Tibial nerve (tissue), 4 donors: ENCODE measurements around the gene METTL22. TPM values are rescaled to one million over a fixed set of nuclear protein-coding genes. Genes with fewer than 3 reads are reported as not detected.

Experiments
- DNase-seq, 2 donors: peaks; one replicate each; pipeline ENCODE4 v3.0.0-alpha.2; 2019; ENCODE audit warnings: low spot score in 2 of 2
- H3K27ac ChIP-seq, 4 donors: fragments of 200-600 bp; sonication (generic) in 3 of 4; one replicate each; pipeline ENCODE4 v1.5.1; 2017 to 2019; ENCODE audit warnings: mild to moderate bottlenecking in 1 of 4
- H3K27me3 ChIP-seq, 2 donors: fragments of 200-600 bp; sonication (generic) in 1 of 2; one replicate each; pipeline versions ENCODE4 v1.5.1 to v1.6.0; 2017 to 2019
- H3K36me3 ChIP-seq, 3 donors: fragments of 200-600 bp; sonication (generic); one replicate each; pipeline ENCODE4 v1.5.1; 2018 to 2019
- H3K4me1 ChIP-seq, 4 donors: fragments of 200-600 bp; sonication (generic) in 3 of 4; one replicate each; pipeline ENCODE4 v1.5.1; 2017 to 2019
- H3K4me3 ChIP-seq, 4 donors: fragments of 200-600 bp; sonication (generic) in 3 of 4; one replicate each; pipeline ENCODE4 v1.5.1; 2017 to 2019; ENCODE audit warnings: mild to moderate bottlenecking in 1 of 4, moderate library complexity in 1 of 4
- H3K9me3 ChIP-seq, 4 donors: fragments of 200-600 bp; sonication (generic) in 3 of 4; one replicate each; pipeline ENCODE4 v1.5.1; 2017 to 2019
- EP300 ChIP-seq, 2 donors: sonication (generic); formaldehyde crosslinking; IDR thresholded peaks; one replicate each; pipeline ENCODE4 v1.6.1; 2017; ENCODE audit warnings: antibody characterized with exemption in 2 of 2, mild to moderate bottlenecking in 1 of 2
- POLR2A ChIP-seq, 2 donors: fragments of 450-650 bp; IDR thresholded peaks; one replicate each; pipeline ENCODE4 v1.6.1; 2017; ENCODE audit warnings: antibody characterized with exemption in 2 of 2, mild to moderate bottlenecking in 2 of 2, moderate library complexity in 2 of 2
- WGBS, 2 donors: methylation state at CpG; one replicate each; pipeline ENCODE4 v1.1.5; 2018; 5-methylcytosine and 5-hydroxymethylcytosine counted together
- total RNA-seq, 4 donors: library from RNA; depleted of rRNA; stranded (reverse); fragments of >200 nt; gene quantifications; one replicate each; pipeline ENCODE4 v1.1.0, GENCODE V29; 2016
- TF ChIP-seq, protein P1 (sequence below), 5 experiments: fragments of 200-600 bp in 3 of 5; fragments of 450-650 bp in 2 of 5; sonication (generic) in 3 of 5; IDR thresholded peaks; one replicate each; pipeline ENCODE4 v1.5.1; 2016 to 2019; ENCODE audit warnings: antibody characterized with exemption in 5 of 5, mild to moderate bottlenecking in 3 of 5, moderate library complexity in 2 of 5

METTL22 gene
- total RNA-seq, 4 donors from 2014 or later = 34.3 to 69.5 (median 46.6) TPM

DNA sequence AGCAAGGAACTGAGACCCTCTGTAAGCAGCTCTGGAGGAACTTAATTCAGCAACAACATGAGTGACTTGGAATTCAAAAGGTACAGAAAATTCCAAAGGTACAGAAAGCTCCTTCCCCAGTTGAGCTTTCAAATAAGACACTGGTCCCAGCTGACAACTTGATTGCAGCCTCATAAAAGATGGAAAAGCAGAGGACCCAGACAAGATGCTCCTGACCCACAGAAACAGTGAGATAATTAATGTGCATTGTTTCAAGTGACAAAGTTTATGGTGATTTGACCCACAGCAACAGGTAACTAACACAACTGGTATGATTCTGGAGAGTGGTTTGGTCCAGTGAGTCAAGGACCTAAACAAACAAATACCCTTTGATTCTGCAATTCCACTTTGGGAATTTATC, 15.9 kb upstream of the METTL22 start:
- H3K4me1 ChIP-seq = no peaks in the 10 kb centered on the region
- DNase-seq = no peak
- H3K4me3 ChIP-seq = no peak overlapping the region
- H3K36me3 ChIP-seq = no peaks in the 10 kb centered on the region
- TF ChIP-seq, protein P1, sequence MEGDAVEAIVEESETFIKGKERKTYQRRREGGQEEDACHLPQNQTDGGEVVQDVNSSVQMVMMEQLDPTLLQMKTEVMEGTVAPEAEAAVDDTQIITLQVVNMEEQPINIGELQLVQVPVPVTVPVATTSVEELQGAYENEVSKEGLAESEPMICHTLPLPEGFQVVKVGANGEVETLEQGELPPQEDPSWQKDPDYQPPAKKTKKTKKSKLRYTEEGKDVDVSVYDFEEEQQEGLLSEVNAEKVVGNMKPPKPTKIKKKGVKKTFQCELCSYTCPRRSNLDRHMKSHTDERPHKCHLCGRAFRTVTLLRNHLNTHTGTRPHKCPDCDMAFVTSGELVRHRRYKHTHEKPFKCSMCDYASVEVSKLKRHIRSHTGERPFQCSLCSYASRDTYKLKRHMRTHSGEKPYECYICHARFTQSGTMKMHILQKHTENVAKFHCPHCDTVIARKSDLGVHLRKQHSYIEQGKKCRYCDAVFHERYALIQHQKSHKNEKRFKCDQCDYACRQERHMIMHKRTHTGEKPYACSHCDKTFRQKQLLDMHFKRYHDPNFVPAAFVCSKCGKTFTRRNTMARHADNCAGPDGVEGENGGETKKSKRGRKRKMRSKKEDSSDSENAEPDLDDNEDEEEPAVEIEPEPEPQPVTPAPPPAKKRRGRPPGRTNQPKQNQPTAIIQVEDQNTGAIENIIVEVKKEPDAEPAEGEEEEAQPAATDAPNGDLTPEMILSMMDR (IDR thresholded peaks at IDR 0.05) = no peak
- TF ChIP-seq EP300 (IDR thresholded peaks at IDR 0.05) (no peak), POLR2A (IDR thresholded peaks at IDR 0.05) (no peak)
- H3K27ac ChIP-seq = no peak overlapping the region
- peaks cover 0 to 3% of the 10 kb centered on the region in 2 donors for H3K27me3 ChIP-seq
- peaks cover 0 to 11% (median 0%) of the 10 kb centered on the region in 4 donors for H3K9me3 ChIP-seq

DNA sequence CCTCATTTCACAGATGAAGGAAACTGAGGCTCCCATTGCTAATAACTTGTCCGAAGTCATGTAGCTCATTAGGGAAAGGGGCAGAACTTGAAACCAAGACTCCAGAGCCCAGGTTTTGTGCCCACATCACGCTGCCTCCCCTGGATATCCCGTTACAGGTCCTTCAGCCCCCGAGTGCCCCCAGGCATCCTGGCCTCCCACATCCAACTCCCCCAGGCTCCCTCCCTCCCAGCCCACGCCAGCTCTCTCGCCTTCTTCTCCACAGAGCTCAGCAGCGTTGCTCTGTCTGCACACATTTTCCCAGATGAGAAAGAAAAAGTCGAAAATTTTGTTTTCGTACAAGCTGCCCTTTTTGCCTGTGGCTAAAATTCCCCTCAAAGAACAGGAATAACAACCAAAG, 14.3 kb upstream of the METTL22 start:
- no peaks in the 10 kb centered on the region for H3K36me3 ChIP-seq
- TF ChIP-seq EP300 (IDR thresholded peaks at IDR 0.05) (no peak), POLR2A (IDR thresholded peaks at IDR 0.05) (no peak)
- TF ChIP-seq, protein P1 (IDR thresholded peaks at IDR 0.05) = no peak
- 68 to 70% methylated on average over 9 of the region's 9 CpGs for WGBS, 2 donors
- H3K27ac ChIP-seq = no peak overlapping the region
- H3K27me3 ChIP-seq = peaks cover 0 to 3% of the 10 kb centered on the region in 2 donors
- H3K4me3 ChIP-seq = no peak overlapping the region
- DNase-seq = no peak
- H3K4me1 ChIP-seq = no peaks in the 10 kb centered on the region
- H3K9me3 ChIP-seq = peaks cover 0 to 8% (median 0%) of the 10 kb centered on the region in 4 donors

DNA sequence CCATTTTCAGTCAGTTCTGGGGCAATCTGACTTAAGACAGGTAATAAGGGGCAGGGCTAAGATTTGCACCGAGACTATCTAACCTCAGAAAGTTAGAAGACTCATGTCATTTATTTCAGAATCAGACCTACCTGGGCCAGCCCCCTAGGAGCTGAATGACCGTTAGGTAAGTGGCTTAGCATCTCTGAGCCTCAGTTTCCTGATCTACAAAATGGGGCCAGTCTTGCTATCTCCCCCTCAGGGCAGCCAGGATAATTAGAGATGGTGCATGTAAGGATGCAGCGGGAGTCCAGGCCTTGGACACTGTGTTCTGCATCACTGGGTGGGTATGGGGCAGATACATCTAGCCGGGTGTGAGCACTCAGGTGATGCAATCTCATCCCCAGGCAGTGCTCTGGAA, 10.4 kb upstream of the METTL22 start:
- Histone ChIP-seq H3K4me1 (no peaks in the 10 kb centered on the region), H3K27ac (no peak overlapping the region), H3K36me3 (no peaks in the 10 kb centered on the region), H3K27me3 (peaks cover 0 to 3% of the 10 kb centered on the region in 2 donors), H3K9me3 (no peaks in the 10 kb centered on the region), H3K4me3 (no peak overlapping the region)
- TF ChIP-seq POLR2A (IDR thresholded peaks at IDR 0.05) = no peak
- TF ChIP-seq EP300 (IDR thresholded peaks at IDR 0.05) = no peak
- TF ChIP-seq, protein P1 (IDR thresholded peaks at IDR 0.05) = no peak
- WGBS, 2 donors = 80 to 85% methylated on average over 4 of the region's 4 CpGs
- DNase-seq = no peak

DNA sequence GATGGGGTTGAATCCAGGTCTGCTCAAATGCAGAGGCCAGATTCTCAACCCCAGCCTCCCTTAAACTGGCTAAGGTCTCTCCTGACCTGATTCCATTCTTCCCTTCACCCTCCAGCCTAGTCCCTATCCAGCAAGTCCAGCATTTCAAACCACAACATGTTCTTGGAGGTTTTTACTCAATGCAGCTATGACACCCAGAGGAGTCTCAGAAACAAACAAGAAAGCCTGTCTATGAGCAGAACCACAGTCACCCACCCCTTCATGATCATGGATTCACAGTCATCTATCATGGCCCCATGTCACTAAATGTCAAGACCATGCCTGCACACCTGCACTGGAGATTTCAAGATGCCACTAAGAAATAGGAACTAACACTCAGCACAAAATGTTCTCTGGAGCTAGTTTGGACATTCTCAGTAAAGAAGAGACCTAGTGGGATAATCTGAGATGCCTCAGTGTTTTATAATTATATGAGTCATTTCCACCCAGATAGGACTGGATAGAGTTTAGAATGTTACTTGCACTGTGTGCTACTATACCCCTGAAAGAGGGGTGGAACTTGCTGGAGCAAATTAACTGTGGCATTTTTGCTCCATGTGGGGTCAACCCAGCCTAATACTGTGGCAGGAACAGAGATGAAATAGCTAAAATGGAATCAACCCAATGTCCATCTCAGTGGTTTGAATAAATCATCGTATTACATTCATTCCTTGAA, 9.5 kb upstream of the METTL22 start:
- H3K36me3 ChIP-seq = no peaks in the 10 kb centered on the region
- H3K9me3 ChIP-seq = no peaks in the 10 kb centered on the region
- no peaks in the 10 kb centered on the region for H3K4me1 ChIP-seq
- TF ChIP-seq, protein P1 (IDR thresholded peaks at IDR 0.05) = no peak
- no peak for TF ChIP-seq EP300 (IDR thresholded peaks at IDR 0.05)
- TF ChIP-seq POLR2A (IDR thresholded peaks at IDR 0.05) = no peak
- DNase-seq = no peak
- no peak overlapping the region for H3K27ac ChIP-seq
- peaks cover 0 to 3% of the 10 kb centered on the region in 2 donors for H3K27me3 ChIP-seq
- no peak overlapping the region for H3K4me3 ChIP-seq
- 90 to 94% methylated on average over 1 of the region's 1 CpG for WGBS, 2 donors

DNA sequence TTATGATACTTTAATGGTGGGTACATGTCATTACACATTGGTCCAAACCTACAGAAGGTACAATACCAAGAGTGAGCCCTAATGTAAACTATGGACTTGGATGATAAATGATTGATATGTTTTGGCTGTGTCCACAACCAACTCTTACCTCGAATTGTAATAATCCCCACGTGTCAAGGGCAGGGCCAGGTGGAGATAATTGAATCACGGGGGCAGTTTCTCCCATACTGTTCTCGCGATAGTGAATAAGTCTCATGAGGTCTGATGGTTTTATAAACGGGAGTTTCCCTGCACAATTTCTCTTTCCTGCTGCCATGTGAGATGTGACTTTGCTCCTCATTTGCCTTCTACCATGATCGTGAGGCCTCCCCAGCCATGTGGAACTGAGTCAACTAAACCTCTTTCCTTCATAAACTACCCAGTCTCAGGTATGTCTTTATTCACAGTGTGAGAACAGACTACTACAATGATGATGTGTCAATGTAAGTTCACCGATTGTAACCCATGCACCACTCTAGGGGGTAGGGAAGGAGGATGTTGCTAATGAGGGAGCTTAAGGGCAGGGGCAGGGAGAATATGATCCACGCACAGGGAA, 7.0 kb upstream of the METTL22 start:
- DNase-seq = no peak
- Histone ChIP-seq H3K4me1 (peaks cover 0 to 3% (median 0%) of the 10 kb centered on the region in 4 donors), H3K4me3 (no peak overlapping the region), H3K36me3 (no peaks in the 10 kb centered on the region), H3K27ac (no peak overlapping the region), H3K27me3 (no peaks in the 10 kb centered on the region), H3K9me3 (no peaks in the 10 kb centered on the region)
- TF ChIP-seq EP300 (IDR thresholded peaks at IDR 0.05) (no peak), POLR2A (IDR thresholded peaks at IDR 0.05) (no peak)
- TF ChIP-seq, protein P1 (IDR thresholded peaks at IDR 0.05) = no peak
- 57 to 64% methylated on average over 9 of the region's 9 CpGs for WGBS, 2 donors
